ENCODE measurements around the gene DDX41.

DNA sequence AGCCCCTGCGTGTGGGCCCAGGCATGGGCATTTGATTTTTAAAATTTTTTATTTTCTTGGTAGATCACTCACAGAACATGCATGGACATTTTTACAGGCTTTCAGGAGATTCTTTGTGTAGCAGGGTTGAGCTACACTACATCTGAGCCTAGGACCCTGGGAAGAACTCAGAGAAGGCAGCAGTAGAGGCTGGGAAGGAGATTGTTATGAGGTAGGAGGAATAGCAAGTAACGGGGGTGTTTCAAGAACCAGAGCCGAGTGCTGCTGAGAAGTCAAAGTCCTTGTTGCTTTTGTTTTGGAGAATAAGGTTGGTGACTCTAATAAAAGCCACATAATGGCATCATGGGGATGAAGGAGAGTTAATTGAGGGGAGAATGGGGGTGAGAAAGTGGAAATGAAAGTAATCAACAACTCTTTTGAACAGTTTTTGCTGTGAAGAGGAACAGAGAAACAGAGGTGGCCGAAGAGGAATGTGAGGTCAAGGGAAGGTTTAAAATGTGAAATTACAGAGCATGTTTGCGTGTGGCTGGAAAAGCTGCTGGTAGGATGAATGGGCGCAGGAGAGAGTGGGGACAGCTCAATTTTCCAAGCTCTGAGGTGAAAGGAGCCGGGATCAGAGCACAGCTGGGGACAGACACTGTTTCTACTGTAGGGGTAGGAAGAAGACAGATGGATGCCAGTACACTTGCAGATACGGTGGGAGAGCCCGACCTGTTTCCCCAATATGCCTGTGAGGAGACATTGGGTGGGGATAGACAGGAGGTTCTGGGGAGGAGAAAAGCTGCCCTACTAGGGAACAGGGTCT lies 14.7 kb downstream of the DDX41 start:
- TF ChIP-seq ZNF274 (IDR thresholded peaks at IDR 0.05; ENCODE audit: low read depth, low read length) (no peak), YY1 (IDR thresholded peaks at IDR 0.05; ENCODE audit: insufficient read depth, insufficient read length) (no peak)

Measured in NT2/D1 (cell line).